WTC11 (cell line): ENCODE data around the gene ANXA6.

Experiments used
- AFF4 ChIP-seq: sonication (generic); formaldehyde crosslinking; IDR thresholded peaks from 2 replicates; pipeline ENCODE4 v1.8.1; 2023; ENCODE audit warnings: mild to moderate bottlenecking, missing genetic modification reagents, borderline replicate concordance
- ATF1 ChIP-seq: sonication (generic); formaldehyde crosslinking; IDR thresholded peaks from 2 replicates; pipeline ENCODE4 v1.8.1; 2023; ENCODE audit warnings: mild to moderate bottlenecking, moderate library complexity, missing genetic modification reagents
- ATF6 ChIP-seq: sonication (generic); formaldehyde crosslinking; IDR thresholded peaks from 2 replicates; pipeline ENCODE4 v1.8.1; 2023; ENCODE audit warnings: mild to moderate bottlenecking, missing genetic modification reagents
- CTCF ChIP-seq: fragments of 200-600 bp; IDR thresholded peaks from 2 replicates; pipeline ENCODE4 v1.8.0; 2022; ENCODE audit warnings: antibody characterized with exemption
- E2F1 ChIP-seq: sonication (generic); formaldehyde crosslinking; IDR thresholded peaks from 2 replicates; pipeline ENCODE4 v1.8.0; 2022; ENCODE audit warnings: mild to moderate bottlenecking, missing genetic modification reagents
- ETV6 ChIP-seq: sonication (generic); formaldehyde crosslinking; IDR thresholded peaks from 2 replicates; pipeline ENCODE4 v1.8.1; 2022; ENCODE audit warnings: mild to moderate bottlenecking, missing genetic modification reagents
- HMGXB4 ChIP-seq: sonication (generic); formaldehyde crosslinking; IDR thresholded peaks from 2 replicates; pipeline ENCODE4 v1.8.1; 2023; ENCODE audit warnings: mild to moderate bottlenecking, moderate library complexity, missing genetic modification reagents
- IRF1 ChIP-seq: sonication (generic); formaldehyde crosslinking; IDR thresholded peaks from 2 replicates; pipeline ENCODE4 v1.8.0; 2023; ENCODE audit warnings: missing genetic modification reagents
- MAX ChIP-seq: sonication (generic); formaldehyde crosslinking; IDR thresholded peaks from 2 replicates; pipeline ENCODE4 v1.8.0; 2022; ENCODE audit warnings: mild to moderate bottlenecking, missing genetic modification reagents
- NFE2L1 ChIP-seq: sonication (generic); formaldehyde crosslinking; IDR thresholded peaks from 2 replicates; pipeline ENCODE4 v1.8.1; 2023; ENCODE audit warnings: missing genetic modification reagents
- NR2C2 ChIP-seq: sonication (generic); formaldehyde crosslinking; IDR thresholded peaks from 2 replicates; pipeline ENCODE4 v1.8.0; 2022; ENCODE audit warnings: mild to moderate bottlenecking, missing genetic modification reagents
- TCF7 ChIP-seq: sonication (generic); formaldehyde crosslinking; IDR thresholded peaks from 2 replicates; pipeline ENCODE4 v1.8.0; 2022; ENCODE audit warnings: mild to moderate bottlenecking, low read depth, missing genetic modification reagents, moderate library complexity
- USF1 ChIP-seq: sonication (generic); formaldehyde crosslinking; IDR thresholded peaks from 2 replicates; pipeline ENCODE4 v1.8.0; 2022; ENCODE audit warnings: mild to moderate bottlenecking, missing genetic modification reagents
- USF2 ChIP-seq: sonication (generic); formaldehyde crosslinking; IDR thresholded peaks from 2 replicates; pipeline ENCODE4 v1.8.1; 2023; ENCODE audit warnings: mild to moderate bottlenecking, missing genetic modification reagents, moderate library complexity

GRCh38 chr5:151171529-151171928, 13.9 kb upstream of the ANXA6 start:
- TF ChIP-seq ETV6 (no peak), IRF1 (CRISPR knock-in tag) (no peak), CTCF (no peak), USF1 (no peak), ATF6 (CRISPR knock-in tag) (no peak), NFE2L1 (CRISPR knock-in tag) (no peak), USF2 (CRISPR knock-in tag) (no peak), ATF1 (CRISPR knock-in tag) (no peak), NR2C2 (CRISPR knock-in tag) (no peak), TCF7 (CRISPR knock-in tag) (no peak), HMGXB4 (CRISPR knock-in tag) (no peak), MAX (CRISPR knock-in tag) (no peak), E2F1 (CRISPR knock-in tag) (no peak), AFF4 (CRISPR knock-in tag) (no peak)
